SU-DHL-6 (cell line): ENCODE data around the gene YTHDF1.
"Not testable (repeated sequence)": the region's sequence is repeated elsewhere in the genome, so short reads cannot be mapped to it uniquely, and the experiment has no call there.

Experiments used
- H2AFZ ChIP-seq: fragments of 200-600 bp; sonication (generic); 2 replicates; pipeline ENCODE4 v1.6.1; 2014; ENCODE audit warnings: low read depth, mild to moderate bottlenecking, moderate library complexity, mixed read lengths, antibody characterized with exemption, low read length; ENCODE audit not compliant: severe bottlenecking
- H3F3A ChIP-seq: fragments of 200-600 bp; shearing (Covaris generic); 2 replicates; pipeline ENCODE4 v1.6.0; 2016; ENCODE audit warnings: antibody characterized with exemption, mild to moderate bottlenecking; ENCODE audit not compliant: insufficient read depth
- H3K27ac ChIP-seq: fragments of 200-600 bp; sonication (generic); 2 replicates; pipeline ENCODE4 v1.5.1; 2016; ENCODE audit warnings: low read depth, mild to moderate bottlenecking, low read length, moderate library complexity, mixed read lengths
- H3K27me3 ChIP-seq: fragments of 200-600 bp; sonication (generic), shearing (Covaris generic); 2 replicates; pipeline ENCODE4 v1.6.0; 2014; ENCODE audit warnings: mild to moderate bottlenecking, low read length
- H3K36me3 ChIP-seq: fragments of 200-600 bp; sonication (generic); 2 replicates; pipeline ENCODE4 v1.6.1; 2014; ENCODE audit warnings: mild to moderate bottlenecking, low read length, mixed read lengths
- H3K4me2 ChIP-seq: fragments of 300-600, 200-600 bp; shearing (Covaris generic), sonication (generic); 2 replicates; pipeline ENCODE4 v1.6.0; 2014; ENCODE audit warnings: low read length, low read depth, mild to moderate bottlenecking; ENCODE audit not compliant: poor library complexity, severe bottlenecking
- H3K4me3 ChIP-seq: fragments of 200-600 bp; sonication (generic); 2 replicates; pipeline ENCODE4 v1.5.1; 2014; ENCODE audit warnings: antibody characterized with exemption, low read length, mild to moderate bottlenecking, mixed read lengths; ENCODE audit not compliant: insufficient read depth, poor library complexity, severe bottlenecking
- H3K79me2 ChIP-seq: fragments of 200-600 bp; sonication (generic); 2 replicates; pipeline ENCODE4 v1.6.1; 2014; ENCODE audit warnings: mild to moderate bottlenecking, low read length, moderate library complexity; ENCODE audit not compliant: insufficient read depth
- H3K9ac ChIP-seq: fragments of 200-600 bp; sonication (generic); 2 replicates; pipeline ENCODE4 v1.7.0; 2014; ENCODE audit warnings: mild to moderate bottlenecking, low read length
- H3K9me2 ChIP-seq: fragments of 200-600 bp; sonication (generic); replicated peaks from 2 replicates; pipeline ENCODE4 v1.6.1; 2014; ENCODE audit warnings: low read length; ENCODE audit not compliant: insufficient read depth
- H3K9me3 ChIP-seq: fragments of 200-600 bp; sonication (generic); 2 replicates; pipeline ENCODE4 v1.6.1; 2014; ENCODE audit warnings: low read length, mixed read lengths; ENCODE audit not compliant: insufficient read depth
- H4K20me1 ChIP-seq: fragments of 200-600 bp; sonication (generic); 2 replicates; pipeline ENCODE4 v1.6.1; 2014; ENCODE audit warnings: low read depth, mild to moderate bottlenecking, antibody characterized with exemption, low read length, moderate library complexity, mixed read lengths
- EZH2phosphoT487 ChIP-seq: fragments of 200-600 bp; sonication (generic), shearing (Covaris generic); conservative IDR thresholded peaks from 2 replicates; pipeline ENCODE4 v1.6.1; 2018; ENCODE audit warnings: mild to moderate bottlenecking, antibody characterized with exemption, low read length, moderate library complexity, mixed read lengths
- TF ChIP-seq, protein P1 (sequence below): fragments of 200-600 bp; sonication (generic); IDR thresholded peaks from one replicate; pipeline ENCODE4 v1.5.1; 2017; ENCODE audit warnings: antibody characterized with exemption, mild to moderate bottlenecking, low read length, moderate library complexity; ENCODE audit not compliant: insufficient read depth, poor library complexity, severe bottlenecking

YTHDF1 gene

DNA sequence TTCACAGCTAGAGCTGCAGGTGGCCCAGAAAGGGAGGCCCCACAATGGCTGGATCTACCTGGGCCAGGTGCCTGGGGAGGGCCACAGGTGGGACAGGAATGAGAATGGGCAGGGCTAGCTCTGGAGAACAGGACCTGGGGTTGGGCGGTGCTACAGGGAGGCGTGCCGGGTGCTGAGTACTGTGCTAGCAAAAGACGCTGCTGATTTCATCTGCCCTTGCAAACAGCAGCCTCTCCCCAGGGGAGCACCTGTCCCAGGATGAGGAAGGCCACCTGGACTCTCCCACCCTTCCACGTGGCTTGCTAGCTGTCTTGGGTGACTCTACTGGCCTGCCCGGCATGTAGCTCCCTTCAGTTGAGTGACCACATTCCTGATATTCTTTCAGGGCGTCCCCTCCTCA is 6.6 kb upstream of the YTHDF1 start:
- H3K9me2 ChIP-seq, result no peaks in the 10 kb centered on the region
- H3K9ac ChIP-seq, result no peak overlapping the region
- H3K9me3 ChIP-seq, result no peaks in the 10 kb centered on the region
- no peak overlapping the region for H2AFZ ChIP-seq
- no peaks in the 10 kb centered on the region for H3K36me3 ChIP-seq
- no peaks in the 10 kb centered on the region for H3F3A ChIP-seq
- TF ChIP-seq, protein P1, sequence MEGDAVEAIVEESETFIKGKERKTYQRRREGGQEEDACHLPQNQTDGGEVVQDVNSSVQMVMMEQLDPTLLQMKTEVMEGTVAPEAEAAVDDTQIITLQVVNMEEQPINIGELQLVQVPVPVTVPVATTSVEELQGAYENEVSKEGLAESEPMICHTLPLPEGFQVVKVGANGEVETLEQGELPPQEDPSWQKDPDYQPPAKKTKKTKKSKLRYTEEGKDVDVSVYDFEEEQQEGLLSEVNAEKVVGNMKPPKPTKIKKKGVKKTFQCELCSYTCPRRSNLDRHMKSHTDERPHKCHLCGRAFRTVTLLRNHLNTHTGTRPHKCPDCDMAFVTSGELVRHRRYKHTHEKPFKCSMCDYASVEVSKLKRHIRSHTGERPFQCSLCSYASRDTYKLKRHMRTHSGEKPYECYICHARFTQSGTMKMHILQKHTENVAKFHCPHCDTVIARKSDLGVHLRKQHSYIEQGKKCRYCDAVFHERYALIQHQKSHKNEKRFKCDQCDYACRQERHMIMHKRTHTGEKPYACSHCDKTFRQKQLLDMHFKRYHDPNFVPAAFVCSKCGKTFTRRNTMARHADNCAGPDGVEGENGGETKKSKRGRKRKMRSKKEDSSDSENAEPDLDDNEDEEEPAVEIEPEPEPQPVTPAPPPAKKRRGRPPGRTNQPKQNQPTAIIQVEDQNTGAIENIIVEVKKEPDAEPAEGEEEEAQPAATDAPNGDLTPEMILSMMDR, result no peak
- TF ChIP-seq EZH2phosphoT487, result no peak
- H3K4me2 ChIP-seq, result no peak overlapping the region
- no peaks in the 10 kb centered on the region for H4K20me1 ChIP-seq
- H3K4me3 ChIP-seq, result no peak overlapping the region
- no peak overlapping the region for H3K27ac ChIP-seq
- H3K27me3 ChIP-seq, result no peaks in the 10 kb centered on the region
- H3K79me2 ChIP-seq, result no peaks in the 10 kb centered on the region

DNA sequence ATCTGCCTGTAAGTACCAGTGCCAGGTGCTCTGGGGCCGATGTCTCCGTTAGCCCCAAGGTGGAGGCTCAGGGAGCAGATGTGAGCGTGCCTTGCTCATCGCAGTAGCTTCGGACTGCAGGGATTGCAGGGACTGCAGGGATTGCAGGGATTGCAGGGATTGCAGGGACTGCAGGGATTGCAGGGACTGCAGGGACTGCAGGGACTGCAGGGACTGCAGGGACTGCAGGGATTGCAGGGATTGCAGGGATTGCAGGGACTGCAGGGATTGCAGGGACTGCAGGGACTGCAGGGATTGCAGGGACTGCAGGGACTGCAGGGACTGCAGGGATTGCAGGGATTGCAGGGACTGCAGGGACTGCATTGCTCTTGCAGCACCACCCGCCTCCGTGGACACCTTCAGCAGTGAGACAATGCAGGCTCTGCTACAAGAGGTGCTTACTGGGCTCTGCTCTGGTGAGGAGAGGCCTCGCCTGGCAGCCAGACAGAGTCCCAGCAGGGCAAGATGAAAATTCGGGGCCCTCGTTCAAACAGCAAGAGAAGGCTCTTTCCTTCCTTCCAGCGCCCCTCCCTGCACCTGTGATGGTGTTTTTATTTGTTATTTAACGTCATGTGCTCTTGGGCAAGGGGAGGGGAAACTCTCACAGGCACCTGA is 5.6 kb upstream of the YTHDF1 start:
- not testable (repeated sequence) for H3K36me3 ChIP-seq, H3K9me3 ChIP-seq, H3K9ac ChIP-seq, H3K9me2 ChIP-seq, H3K27me3 ChIP-seq, H3K4me3 ChIP-seq, H2AFZ ChIP-seq, H3K79me2 ChIP-seq, H3K27ac ChIP-seq, H3K4me2 ChIP-seq, H3F3A ChIP-seq, H4K20me1 ChIP-seq

GRCh38 chr20:63220696-63221399 is 4.9 kb upstream of the YTHDF1 start:
- H3K36me3 ChIP-seq, result no peaks in the 10 kb centered on the region
- H3K79me2 ChIP-seq, result no peaks in the 10 kb centered on the region
- H3K9me3 ChIP-seq, result no peaks in the 10 kb centered on the region
- no peaks in the 10 kb centered on the region for H4K20me1 ChIP-seq
- no peaks in the 10 kb centered on the region for H3K27me3 ChIP-seq
- H3K9me2 ChIP-seq, result no peaks in the 10 kb centered on the region
- no peak overlapping the region for H3K4me2 ChIP-seq
- H3F3A ChIP-seq, result no peaks in the 10 kb centered on the region
- no peak for TF ChIP-seq EZH2phosphoT487
- TF ChIP-seq, protein P1, result no peak
- H3K9ac ChIP-seq, result no peak overlapping the region
- no peak overlapping the region for H3K27ac ChIP-seq
- no peak overlapping the region for H2AFZ ChIP-seq
- no peak overlapping the region for H3K4me3 ChIP-seq

- Histone ChIP-seq H2AFZ (no peak overlapping the region), H3K9me3 (no peaks in the 10 kb centered on the region), H4K20me1 (no peaks in the 10 kb centered on the region; the same call in 1 of the 2 replicates), H3K27ac (no peak overlapping the region), H3F3A (no peaks in the 10 kb centered on the region), H3K36me3 (no peaks in the 10 kb centered on the region), H3K4me3 (no peak overlapping the region), H3K9me2 (no peaks in the 10 kb centered on the region), H3K4me2 (no peak overlapping the region), H3K79me2 (peaks cover 7% of the 10 kb centered on the region), H3K27me3 (no peaks in the 10 kb centered on the region), H3K9ac (no peak overlapping the region)
- TF ChIP-seq, protein P1, result no peak
- no peak for TF ChIP-seq EZH2phosphoT487
Observed at GRCh38 chr20:63219866-63220521, 4.1 kb upstream of the YTHDF1 start.
